ENCODE measurements around the gene KNDC1. TPM values are rescaled to one million over a fixed set of nuclear protein-coding genes. Genes with fewer than 3 reads are reported as not detected.

The KNDC1 gene
- total and polyA plus RNA-seq, 8 donors, result 0.05 to 1.7 (median 0.58) TPM; not detected in 1

- Histone ChIP-seq H3K9me3 (no peaks in the 10 kb centered on the region), H3K27me3 (peaks cover 0 to under 1% (median 0%) of the 10 kb centered on the region in 3 donors), H3K27ac (no peak overlapping the region), H3K36me3 (peaks cover 3 to 68% (median 47%) of the 10 kb centered on the region in 4 donors), H3K4me1 (peaks cover 0 to 19% (median 7%) of the 10 kb centered on the region in 4 donors), H3K4me3 (no peak overlapping the region)
- no peak for DNase-seq
- WGBS, 5 donors, result 90 to 95% (median 94%) methylated on average over 12 to 22 of the region's 22 CpGs
- intact Hi-C loops (cut with DNase I; ENCODE audit: low total_unique reads), result no loop called here
- no peak for TF ChIP-seq CTCF (IDR thresholded peaks at IDR 0.05)
- TF ChIP-seq POLR2AphosphoS5 (IDR thresholded peaks at IDR 0.05), result no peak
- no peak for TF ChIP-seq POLR2A (IDR thresholded peaks at IDR 0.05)
These were observed 108.5 kb downstream of the KNDC1 start for GRCh38 chr10:133268532-133268931.

GRCh38 chr10:133269367-133269766 lies 109.3 kb downstream of the KNDC1 start:
- intact Hi-C loops (cut with DNase I; ENCODE audit: low total_unique reads), result no loop called here
- WGBS, 5 donors, result 85 to 91% (median 86%) methylated on average over 13 to 26 of the region's 26 CpGs

GRCh38 chr10:133270204-133270603 lies 110.2 kb downstream of the KNDC1 start:
- WGBS, 5 donors, result 77 to 93% (median 90%) methylated on average over 8 to 20 of the region's 20 CpGs
- Histone ChIP-seq H3K27ac (no peak overlapping the region), H3K36me3 (peaks cover 3 to 69% (median 47%) of the 10 kb centered on the region in 4 donors), H3K9me3 (no peaks in the 10 kb centered on the region), H3K4me1 (peaks cover 5 to 21% (median 9%) of the 10 kb centered on the region in 4 donors), H3K27me3 (peaks cover 0 to 17% (median 4%) of the 10 kb centered on the region in 3 donors), H3K4me3 (no peak overlapping the region)
- no peak for TF ChIP-seq CTCF (IDR thresholded peaks at IDR 0.05)
- TF ChIP-seq POLR2A (IDR thresholded peaks at IDR 0.05), result no peak
- TF ChIP-seq EP300 (IDR thresholded peaks at IDR 0.05), result no peak
- TF ChIP-seq POLR2AphosphoS5 (IDR thresholded peaks at IDR 0.05), result no peak
- intact Hi-C loops (cut with DNase I; ENCODE audit: low total_unique reads), result no loop called here
- no peak for DNase-seq

More at GRCh38 chr10:133269367-133269766, 109.3 kb downstream of the KNDC1 start:
- TF ChIP-seq POLR2AphosphoS5 (IDR thresholded peaks at IDR 0.05) (no peak), POLR2A (IDR thresholded peaks at IDR 0.05) (no peak), CTCF (IDR thresholded peaks at IDR 0.05) (no peak), EP300 (IDR thresholded peaks at IDR 0.05) (no peak)
- no peak overlapping the region for H3K27ac ChIP-seq
- H3K4me3 ChIP-seq, result no peak overlapping the region
- peaks cover 0 to 9% (median 0%) of the 10 kb centered on the region in 3 donors for H3K27me3 ChIP-seq
- peaks cover 0 to 21% (median 5%) of the 10 kb centered on the region in 4 donors for H3K4me1 ChIP-seq
- no peaks in the 10 kb centered on the region for H3K9me3 ChIP-seq
- no peak for DNase-seq
- H3K36me3 ChIP-seq, result peaks cover 3 to 69% (median 47%) of the 10 kb centered on the region in 4 donors

GRCh38 chr10:133270773-133271297 lies 110.8 kb downstream of the KNDC1 start:
- peaks cover 11 to 26% (median 15%) of the 10 kb centered on the region in 4 donors for H3K4me1 ChIP-seq
- peaks cover 0 to 24% (median 4%) of the 10 kb centered on the region in 3 donors for H3K27me3 ChIP-seq
- H3K4me3 ChIP-seq, result no peak overlapping the region
- TF ChIP-seq POLR2AphosphoS5 (IDR thresholded peaks at IDR 0.05) (no peak), POLR2A (IDR thresholded peaks at IDR 0.05) (no peak), EP300 (IDR thresholded peaks at IDR 0.05) (no peak), CTCF (IDR thresholded peaks at IDR 0.05) (no peak)
- WGBS, 5 donors, result 80 to 92% (median 90%) methylated on average over 1 to 19 of the region's 19 CpGs
- no peak overlapping the region for H3K27ac ChIP-seq
- H3K36me3 ChIP-seq, result peaks cover 3 to 69% (median 47%) of the 10 kb centered on the region in 4 donors
- H3K9me3 ChIP-seq, result no peaks in the 10 kb centered on the region
- DNase-seq, result no peak
- intact Hi-C loops (cut with DNase I; ENCODE audit: low total_unique reads), result no loop called here
